Omental fat pad (tissue), 4 donors: ENCODE results near the gene EVA1C. TPM values are rescaled to one million over a fixed set of nuclear protein-coding genes. Genes with fewer than 3 reads are reported as not detected.

Experiments used
- ATAC-seq: fragments of 150-250 bp; one replicate; pipeline ENCODE4 v1.9.1; 2016; ENCODE audit warnings: mild to moderate bottlenecking, moderate library complexity; ENCODE audit not compliant: low FRiP score
- DNase-seq: peaks from one replicate; pipeline ENCODE4 v3.0.0-alpha.2; 2019; ENCODE audit warnings: low spot score
- total RNA-seq, 4 donors: library from RNA; depleted of rRNA; stranded (reverse); fragments of >200 nt; gene quantifications; one replicate each; pipeline ENCODE4 v1.1.0, GENCODE V29; 2016
- TF ChIP-seq, protein P1 (sequence below), 3 donors: fragments of 450-650 bp; IDR thresholded peaks; one replicate each; pipeline ENCODE4 v1.5.1; 2016 to 2017; ENCODE audit warnings: antibody characterized with exemption in 3 of 3, mild to moderate bottlenecking in 3 of 3, moderate library complexity in 2 of 3

Gene EVA1C
- total RNA-seq, 4 donors from 2014 or later: 41.1 to 108 (median 75.9) TPM

DNA sequence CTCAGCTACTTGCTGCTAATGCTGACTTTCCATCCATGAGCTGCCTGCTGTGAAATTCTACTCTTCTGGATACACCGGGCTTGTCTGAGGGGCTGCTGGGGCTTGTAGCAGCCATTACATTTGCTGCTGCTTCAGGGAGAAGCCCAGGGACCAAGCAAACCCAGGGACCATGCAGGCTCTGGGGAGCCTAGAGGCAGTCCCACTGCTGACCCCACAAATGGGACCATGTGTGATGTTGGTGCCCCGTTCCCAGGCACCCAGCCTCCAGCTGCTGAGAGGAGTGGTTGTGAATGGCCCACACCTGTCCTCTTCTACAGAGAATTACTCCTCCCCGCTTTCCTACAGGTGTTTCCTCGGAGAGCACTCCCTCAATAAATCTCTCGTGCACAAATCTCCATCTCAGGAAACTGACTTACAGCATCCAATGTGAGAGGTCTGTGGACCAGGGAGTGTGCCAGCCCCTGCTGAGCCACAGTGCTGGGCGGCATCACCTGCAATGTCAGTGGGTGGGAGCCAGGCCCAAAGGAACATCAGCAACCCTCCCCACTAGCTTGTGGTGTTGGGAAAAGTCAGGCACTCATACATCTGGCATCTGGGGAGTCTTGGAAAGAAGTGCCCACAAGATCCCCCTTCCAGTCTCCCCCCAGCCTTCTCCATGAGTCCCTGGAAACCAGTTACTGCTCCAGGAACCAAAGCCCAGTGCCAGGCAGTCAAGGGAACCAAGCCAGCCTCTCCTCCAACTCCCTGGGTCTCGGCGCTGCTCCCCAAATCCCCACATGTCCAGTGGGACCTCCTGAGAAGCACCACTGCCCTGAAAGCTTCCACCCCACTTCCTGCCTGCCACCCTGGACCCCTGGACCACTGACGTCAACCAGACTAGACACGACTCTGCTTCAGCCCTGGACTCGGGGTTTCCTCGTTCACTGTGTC lies 107.7 kb downstream of the EVA1C start:
- ATAC-seq (no peak), DNase-seq (no peak)
- TF ChIP-seq, protein P1, sequence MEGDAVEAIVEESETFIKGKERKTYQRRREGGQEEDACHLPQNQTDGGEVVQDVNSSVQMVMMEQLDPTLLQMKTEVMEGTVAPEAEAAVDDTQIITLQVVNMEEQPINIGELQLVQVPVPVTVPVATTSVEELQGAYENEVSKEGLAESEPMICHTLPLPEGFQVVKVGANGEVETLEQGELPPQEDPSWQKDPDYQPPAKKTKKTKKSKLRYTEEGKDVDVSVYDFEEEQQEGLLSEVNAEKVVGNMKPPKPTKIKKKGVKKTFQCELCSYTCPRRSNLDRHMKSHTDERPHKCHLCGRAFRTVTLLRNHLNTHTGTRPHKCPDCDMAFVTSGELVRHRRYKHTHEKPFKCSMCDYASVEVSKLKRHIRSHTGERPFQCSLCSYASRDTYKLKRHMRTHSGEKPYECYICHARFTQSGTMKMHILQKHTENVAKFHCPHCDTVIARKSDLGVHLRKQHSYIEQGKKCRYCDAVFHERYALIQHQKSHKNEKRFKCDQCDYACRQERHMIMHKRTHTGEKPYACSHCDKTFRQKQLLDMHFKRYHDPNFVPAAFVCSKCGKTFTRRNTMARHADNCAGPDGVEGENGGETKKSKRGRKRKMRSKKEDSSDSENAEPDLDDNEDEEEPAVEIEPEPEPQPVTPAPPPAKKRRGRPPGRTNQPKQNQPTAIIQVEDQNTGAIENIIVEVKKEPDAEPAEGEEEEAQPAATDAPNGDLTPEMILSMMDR (IDR thresholded peaks at IDR 0.05): no peak

DNA sequence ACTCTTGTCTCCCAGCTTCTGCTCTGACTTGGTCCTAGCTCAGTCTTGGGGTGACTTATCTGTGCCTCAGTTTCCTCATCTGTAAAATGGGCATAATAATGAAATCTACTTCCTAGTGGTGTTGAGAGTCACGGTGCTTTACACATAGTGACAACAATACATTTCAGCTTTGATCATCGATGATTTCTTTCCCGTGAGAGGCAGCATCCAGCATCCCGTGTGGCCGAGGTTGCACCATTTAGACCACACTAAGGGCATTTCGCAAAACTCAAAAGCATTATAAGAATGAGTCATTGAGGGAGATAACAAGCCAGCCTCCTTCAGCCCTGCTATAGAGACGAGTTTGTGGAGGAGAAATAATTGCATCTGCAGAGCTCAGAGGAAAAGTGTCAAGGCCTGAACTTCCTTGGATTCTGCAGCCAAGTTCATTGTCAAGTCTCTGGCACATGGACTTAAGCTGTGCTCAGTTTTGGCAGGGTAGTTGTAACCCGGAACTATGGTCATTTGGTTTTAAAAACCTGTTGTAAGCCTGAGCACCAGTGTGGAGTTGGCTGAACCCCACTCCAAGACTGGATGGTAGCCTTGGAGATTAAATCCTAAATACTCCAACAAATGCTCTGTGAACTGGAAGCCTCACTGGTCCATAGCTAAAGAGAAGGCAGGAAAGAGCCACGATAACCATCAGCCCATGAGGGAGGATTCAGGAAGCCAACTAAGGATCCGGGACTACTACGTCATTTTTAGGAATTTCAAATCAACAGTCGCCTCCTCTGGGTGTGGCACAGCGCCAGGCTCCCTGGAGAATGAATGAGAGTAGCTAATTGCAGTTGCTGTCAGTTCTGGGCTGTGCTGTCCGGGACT lies 108.6 kb downstream of the EVA1C start:
- DNase-seq: peak; percentile 90
- peak; percentile 75 for ATAC-seq
- TF ChIP-seq, protein P1 (IDR thresholded peaks at IDR 0.05): no peak

DNA sequence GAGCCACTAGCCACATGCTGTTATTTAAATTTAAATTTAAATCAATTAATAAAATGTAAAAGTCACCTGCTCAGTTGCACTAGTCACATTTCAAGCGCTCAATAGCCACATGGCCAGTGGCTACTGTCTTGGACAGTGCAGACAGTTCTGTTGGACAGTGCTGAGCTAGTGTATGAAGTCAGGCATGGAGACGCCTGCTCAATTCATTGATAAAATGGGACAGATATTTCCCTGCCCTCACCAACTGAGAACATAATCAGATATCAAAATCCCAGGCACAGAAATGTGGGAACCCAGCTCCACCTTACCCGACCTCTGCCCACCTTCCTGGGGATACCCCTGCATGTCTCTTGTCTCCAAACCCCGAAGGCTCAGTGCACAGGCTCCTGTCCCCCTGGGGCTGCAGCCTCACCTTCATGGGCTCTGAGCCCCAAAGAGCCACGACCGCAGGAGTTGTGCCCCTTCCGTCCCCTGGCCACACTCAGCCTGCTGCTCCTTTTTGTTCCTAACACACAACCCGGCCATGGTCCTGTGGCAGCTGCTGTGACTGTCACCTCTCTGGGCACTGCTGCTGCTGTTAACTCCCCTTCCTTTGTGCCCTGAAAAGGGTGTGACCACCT lies 109.3 kb downstream of the EVA1C start:
- DNase-seq (no peak), ATAC-seq (peak; percentile 4)
- TF ChIP-seq, protein P1 (IDR thresholded peaks at IDR 0.05): no peak

DNA sequence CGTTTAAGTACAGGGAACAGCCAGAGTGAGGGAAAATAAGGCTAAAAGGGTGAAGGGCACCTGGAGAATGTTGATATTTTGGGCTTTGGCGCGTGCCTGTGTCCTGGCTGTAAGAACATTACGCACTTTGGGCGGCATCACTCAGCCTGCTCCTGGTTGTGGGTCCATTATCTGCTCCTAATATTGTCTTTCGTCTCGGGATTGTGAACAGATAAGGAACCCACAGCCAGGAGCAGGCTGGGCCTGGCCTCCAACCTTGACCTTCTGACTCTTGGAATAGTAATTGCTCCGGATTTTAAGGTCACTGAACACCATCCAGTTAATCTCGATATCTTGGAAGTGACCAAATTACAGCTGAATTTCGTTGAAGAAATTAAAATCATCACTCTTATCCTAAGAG lies 111.0 kb downstream of the EVA1C start:
- DNase-seq (no peak), ATAC-seq (no peak)
- TF ChIP-seq, protein P1 (IDR thresholded peaks at IDR 0.05): no peak

DNA sequence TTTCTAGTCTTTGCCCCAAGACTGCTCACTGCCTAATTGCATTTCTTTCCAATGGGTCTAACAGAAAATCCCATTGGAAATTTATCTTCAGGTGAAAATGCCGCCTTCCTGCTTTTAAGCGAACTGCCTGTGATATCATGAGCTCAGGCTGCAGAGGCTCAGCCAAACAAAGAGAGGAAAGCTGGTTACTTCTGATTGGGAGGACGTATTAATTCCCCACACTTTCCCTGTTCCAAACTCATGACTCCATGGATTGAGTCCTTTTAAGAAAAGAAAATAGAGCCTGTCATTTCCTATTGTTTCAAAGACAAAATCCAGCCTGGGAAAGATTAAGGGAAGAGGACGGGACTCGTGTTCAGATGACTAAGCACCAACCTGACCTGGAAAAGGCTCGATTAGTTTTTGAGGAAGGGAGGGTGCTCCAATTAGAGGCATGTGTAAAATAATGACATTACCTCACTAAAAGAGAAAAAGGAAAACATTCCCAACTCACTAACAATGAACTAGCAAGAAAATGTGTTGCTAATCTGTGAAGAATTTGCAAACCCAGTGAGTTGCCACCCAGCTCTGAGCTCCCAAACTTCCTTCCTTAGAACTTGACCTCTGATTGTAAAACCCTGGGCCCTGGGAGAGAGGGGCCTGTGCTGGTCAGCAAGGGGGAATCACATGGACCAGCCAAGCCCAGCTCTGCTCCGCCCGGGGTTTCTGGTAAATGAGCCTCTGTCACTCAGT lies 111.6 kb downstream of the EVA1C start:
- TF ChIP-seq, protein P1 (IDR thresholded peaks at IDR 0.05): no peak
- ATAC-seq: no peak
- DNase-seq: no peak

DNA sequence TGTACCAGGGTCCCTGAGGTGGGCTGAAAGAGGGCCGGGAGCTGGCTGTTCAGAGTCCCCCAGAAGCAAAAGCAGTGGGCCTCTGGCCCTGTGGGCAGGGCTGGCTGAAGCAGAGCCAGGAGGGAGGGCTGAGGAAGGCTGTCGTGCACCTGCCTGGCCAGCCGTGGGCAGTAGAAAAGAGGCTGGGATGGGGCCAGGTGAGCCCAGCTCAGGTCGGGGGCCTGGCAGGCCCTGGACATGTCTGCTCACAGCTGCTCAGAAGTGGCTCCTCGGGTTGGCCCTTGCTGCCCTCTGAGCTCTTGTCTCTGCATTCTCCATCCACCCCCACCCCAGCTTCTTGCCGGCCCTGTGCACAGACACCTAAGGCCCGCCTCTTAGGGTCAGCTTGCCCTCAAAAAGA lies 112.8 kb downstream of the EVA1C start:
- TF ChIP-seq, protein P1 (IDR thresholded peaks at IDR 0.05): no peak
- DNase-seq (no peak), ATAC-seq (no peak)
